Activated B cell treated with CpG ODN at 0.5 μM for 24 hours (primary cell): ENCODE measurements around the gene SBK2. TPM values are rescaled to one million over a fixed set of nuclear protein-coding genes. Genes with fewer than 3 reads are reported as not detected.

ENCODE experiments used
- ATAC-seq: fragments of 200-7000 bp; cut with Tn5 transposase; one replicate; pipeline ENCODE4 v1.10.0; 2021; ENCODE audit warnings: low read depth, mild to moderate bottlenecking, moderate library complexity
- CTCF ChIA-PET: fragments of 350-600 bp; sonication (Branson Sonifier 250); formaldehyde crosslinking; loops from one replicate; lab custom pipeline; 2021; ENCODE audit warnings: antibody characterized with exemption; lab: Charles Lee
- POLR2A ChIA-PET: fragments of 350-600 bp; sonication (Branson Sonifier 250); formaldehyde crosslinking; loops from one replicate; lab custom pipeline; 2021; ENCODE audit warnings: antibody characterized with exemption; lab: Charles Lee
- DNase-seq: peaks from one replicate; pipeline ENCODE4 v3.0.0; 2022
- H3K27ac Mint-ChIP-seq: one replicate; pipeline ENCODE4 v1.8.0; 2020; ENCODE audit warnings: mixed read lengths
- H3K27me3 Mint-ChIP-seq: one replicate; pipeline ENCODE4 v1.8.0; 2021; ENCODE audit warnings: mixed read lengths
- H3K36me3 Mint-ChIP-seq: one replicate; pipeline ENCODE4 v1.8.0; 2021; ENCODE audit warnings: low read depth, mixed read lengths
- H3K4me1 Mint-ChIP-seq: one replicate; pipeline ENCODE4 v1.8.0; 2021; ENCODE audit warnings: mixed read lengths
- H3K4me3 Mint-ChIP-seq: one replicate; pipeline ENCODE4 v1.8.0; 2020; ENCODE audit warnings: mild to moderate bottlenecking, mixed read lengths
- H3K9me3 Mint-ChIP-seq: one replicate; pipeline ENCODE4 v1.8.0; 2020; ENCODE audit warnings: mixed read lengths
- CTCF ChIP-seq: fragments of 200-600 bp; IDR thresholded peaks from one replicate; pipeline ENCODE4 v1.8.0; 2022; ENCODE audit warnings: antibody characterized with exemption, mild to moderate bottlenecking
- intact Hi-C: fragments of 100-400 bp; cut with micrococcal nuclease; formaldehyde crosslinking; loops from one replicate; pipeline ENCODE4 v1.15.1; 2024
- total RNA-seq: library from RNA; stranded (reverse); gene quantifications from 2 replicates; pipeline ENCODE4 v1.2.3, GENCODE V29; 2022

The SBK2 gene
- total RNA-seq, 1 donor from 2014 or later = not detected

DNA sequence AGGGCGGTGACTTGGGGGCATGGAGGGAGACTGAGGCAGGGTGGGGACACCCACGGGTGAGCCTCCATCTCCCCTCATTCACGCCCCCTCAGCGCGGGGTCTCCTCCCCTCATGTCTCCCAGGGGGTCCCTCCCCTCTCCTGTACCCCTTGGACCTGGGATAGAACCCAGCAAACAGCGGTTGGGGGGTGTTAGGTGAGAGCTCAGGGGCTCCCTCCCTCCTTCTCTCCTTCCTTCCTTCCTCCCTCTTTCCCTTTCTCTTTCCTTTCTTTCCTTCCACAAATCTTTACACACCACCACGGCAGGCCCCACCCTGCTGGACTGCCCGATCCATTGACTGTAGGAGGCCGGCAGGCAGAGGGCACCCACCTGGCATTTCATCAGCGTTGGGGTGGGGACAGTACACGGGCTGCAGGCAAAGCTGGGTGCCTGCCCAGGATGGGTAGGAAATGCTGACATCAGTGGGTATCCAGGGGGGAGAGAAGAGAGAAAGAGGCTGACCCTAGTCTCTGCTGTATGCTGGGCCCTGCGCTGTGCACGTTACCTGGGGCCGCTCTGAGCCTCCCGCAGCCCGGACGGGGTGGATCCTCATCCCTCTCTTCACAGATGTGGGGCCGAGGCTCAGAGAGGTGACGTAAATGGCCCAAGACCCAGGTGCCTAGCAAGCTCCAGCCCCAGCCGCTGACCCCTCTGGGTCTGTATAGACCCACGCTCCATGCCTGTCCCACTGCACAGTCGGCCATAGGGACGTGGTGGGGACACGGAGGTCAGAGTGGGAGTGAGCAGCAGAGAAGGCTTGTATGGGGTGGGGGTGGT lies 45.2 kb downstream of the SBK2 start:
- intact Hi-C loops = no loop called here
- no peak overlapping the region for H3K4me3 Mint-ChIP-seq
- no peaks in the 10 kb centered on the region for H3K9me3 Mint-ChIP-seq
- DNase-seq (no peak), ATAC-seq (no peak)
- ChIA-PET CTCF (interaction anchor here (1.2 to 1.5 kb wide), 3 partner anchors 12 to 139 kb away, joined by 3 to 6 read pairs (median 3); no protein-coding TSS in a partner anchor), POLR2A (no interaction called here)
- peaks cover 9% of the 10 kb centered on the region for H3K27me3 Mint-ChIP-seq
- H3K27ac Mint-ChIP-seq = no peak overlapping the region
- peaks cover 3% of the 10 kb centered on the region for H3K4me1 Mint-ChIP-seq
- TF ChIP-seq CTCF = no peak
- H3K36me3 Mint-ChIP-seq = no peaks in the 10 kb centered on the region

DNA sequence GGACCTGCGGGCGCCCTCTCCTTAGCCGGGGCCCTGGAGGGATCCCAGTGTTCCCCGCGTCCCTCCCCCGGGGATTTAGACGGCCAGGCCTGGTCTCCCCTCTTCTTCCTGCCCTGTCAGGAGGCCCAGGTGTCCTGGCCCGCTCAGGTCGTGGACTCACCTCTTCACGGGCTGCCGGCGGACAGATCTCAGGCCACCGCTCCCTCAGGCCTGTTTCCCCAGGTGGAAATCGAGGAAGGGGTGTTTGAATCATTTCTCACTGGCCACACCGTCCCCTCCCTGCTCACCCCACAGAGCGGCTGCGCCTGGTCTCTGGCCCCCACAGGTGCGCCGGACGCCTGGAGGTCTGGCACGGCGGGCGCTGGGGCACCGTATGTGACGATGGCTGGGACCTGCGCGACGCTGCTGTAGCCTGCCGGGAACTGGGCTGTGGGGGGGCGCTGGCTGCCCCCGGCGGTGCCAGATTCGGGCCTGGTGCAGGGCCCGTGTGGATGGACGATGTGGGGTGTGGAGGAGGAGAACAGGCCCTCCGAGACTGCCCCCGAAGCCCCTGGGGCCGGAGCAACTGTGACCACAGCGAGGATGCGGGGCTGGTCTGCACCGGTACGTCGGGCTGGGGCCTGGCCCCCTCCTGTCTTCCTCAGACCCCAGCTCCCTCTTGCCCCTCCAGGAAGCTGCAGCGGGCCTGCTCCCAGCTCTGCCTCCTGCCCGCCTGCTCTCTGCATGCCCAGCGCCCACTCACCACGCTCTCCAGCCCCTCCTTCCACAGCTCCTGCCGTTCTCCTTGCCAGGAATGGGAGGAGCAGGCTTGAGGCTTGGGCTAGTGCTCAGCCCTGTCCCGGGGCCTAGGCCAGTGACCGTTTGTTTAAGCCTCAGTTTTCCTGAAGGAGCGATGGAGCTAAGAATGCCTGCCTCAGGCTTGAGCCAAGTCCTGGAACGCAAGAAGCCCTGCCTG lies 46.2 kb downstream of the SBK2 start:
- Mint-ChIP-seq H3K36me3 (no peaks in the 10 kb centered on the region), H3K27me3 (peaks cover 9% of the 10 kb centered on the region), H3K9me3 (no peaks in the 10 kb centered on the region), H3K27ac (no peak overlapping the region), H3K4me3 (no peak overlapping the region), H3K4me1 (peaks cover 7% of the 10 kb centered on the region)
- ChIA-PET POLR2A (no interaction called here), CTCF (interaction anchor here (1.2 to 1.5 kb wide), 3 partner anchors 13 to 140 kb away, joined by 3 to 6 read pairs (median 3); no protein-coding TSS in a partner anchor)
- no peak for DNase-seq
- no peak for TF ChIP-seq CTCF
- intact Hi-C loops = no loop called here
- no peak for ATAC-seq

DNA sequence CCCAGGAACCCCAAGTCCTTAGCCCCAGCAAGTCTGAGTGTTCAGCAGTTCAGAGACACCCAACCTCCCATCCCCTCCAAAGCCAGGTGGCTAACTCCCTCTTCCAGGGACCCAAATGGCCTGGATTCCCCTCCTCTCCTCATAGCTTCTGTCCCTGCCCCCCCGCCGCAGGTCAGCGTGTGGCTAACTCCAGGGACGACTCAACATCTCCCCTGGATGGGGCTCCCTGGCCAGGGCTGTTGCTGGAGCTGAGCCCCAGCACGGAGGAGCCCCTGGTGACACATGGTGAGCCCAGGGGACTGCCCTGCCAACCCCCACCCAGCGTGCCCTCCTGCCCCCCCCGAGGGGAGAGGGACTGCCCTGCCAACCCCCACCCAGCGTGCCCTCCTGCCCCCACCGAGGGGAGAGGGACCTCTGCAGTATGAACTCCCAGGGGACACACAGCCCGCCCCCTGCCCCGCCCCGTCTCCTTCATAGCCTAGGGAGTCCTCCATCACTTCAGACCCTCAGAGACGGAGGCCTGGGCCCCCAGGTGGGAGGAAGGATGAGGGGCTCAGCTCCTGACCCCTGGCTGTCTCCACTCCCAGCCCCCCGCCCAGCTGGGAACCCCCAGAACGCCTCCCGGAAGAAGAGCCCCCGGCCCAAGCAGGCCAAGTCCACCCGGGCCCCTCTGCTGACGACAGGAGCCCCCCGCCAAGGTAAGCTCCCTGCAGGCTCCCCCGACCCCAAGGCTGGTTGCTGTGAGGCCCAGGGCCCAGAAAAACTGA lies 47.0 kb downstream of the SBK2 start:
- ATAC-seq (no peak), DNase-seq (no peak)
- ChIA-PET CTCF (interaction anchor here (1.0 kb wide), 1 partner anchor 14 kb away, joined by 5 read pairs; no protein-coding TSS in a partner anchor), POLR2A (no interaction called here)
- Mint-ChIP-seq H3K36me3 (no peaks in the 10 kb centered on the region), H3K4me3 (no peak overlapping the region), H3K4me1 (peaks cover 9% of the 10 kb centered on the region), H3K27ac (no peak overlapping the region), H3K27me3 (peaks cover 9% of the 10 kb centered on the region), H3K9me3 (no peaks in the 10 kb centered on the region)
- TF ChIP-seq CTCF = no peak
- intact Hi-C loops = no loop called here

DNA sequence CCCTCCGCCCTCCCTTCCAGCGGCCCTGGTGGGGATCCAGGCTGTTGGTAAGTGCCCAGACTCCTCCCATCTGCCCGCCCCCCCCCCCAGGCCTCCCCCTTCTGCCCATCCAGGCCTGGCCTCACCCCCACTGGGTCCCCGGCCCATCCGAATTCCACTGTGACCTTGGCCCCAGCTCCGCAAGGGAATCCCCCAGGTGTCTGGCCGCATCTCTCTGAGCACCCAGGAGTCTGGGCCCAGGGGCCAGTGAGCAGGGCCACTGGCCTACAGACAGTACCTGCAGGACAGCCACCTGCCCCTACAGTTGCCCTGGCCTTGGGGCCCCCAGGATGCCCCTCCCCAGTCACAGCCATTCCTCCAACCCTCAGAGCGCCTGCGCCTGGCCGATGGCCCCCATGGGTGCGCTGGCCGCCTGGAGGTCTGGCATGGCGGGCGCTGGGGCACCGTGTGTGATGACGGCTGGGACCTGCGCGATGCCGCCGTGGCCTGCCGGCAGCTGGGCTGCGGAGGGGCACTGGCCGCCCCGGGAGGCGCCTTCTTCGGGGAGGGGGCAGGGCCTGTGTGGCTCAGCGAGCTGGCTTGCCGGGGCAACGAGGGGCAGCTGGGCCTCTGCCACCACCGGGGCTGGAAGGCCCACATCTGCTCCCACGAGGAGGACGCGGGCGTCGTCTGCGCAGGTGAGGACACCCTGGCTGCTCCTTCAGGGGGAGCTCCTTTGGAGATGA lies 47.8 kb downstream of the SBK2 start:
- H3K9me3 Mint-ChIP-seq = no peaks in the 10 kb centered on the region
- POLR2A ChIA-PET = no interaction called here

More for the DNA sequence above, 47.8 kb downstream of the SBK2 start:
- intact Hi-C loops = no loop called here
- Mint-ChIP-seq H3K4me3 (no peak overlapping the region), H3K27ac (no peak overlapping the region), H3K36me3 (no peaks in the 10 kb centered on the region), H3K4me1 (peaks cover 13% of the 10 kb centered on the region), H3K27me3 (peaks cover 9% of the 10 kb centered on the region)
- DNase-seq (no peak), ATAC-seq (no peak)
- CTCF ChIA-PET = interaction anchor here (1.0 kb wide), 1 partner anchor 15 kb away, joined by 5 read pairs; no protein-coding TSS in a partner anchor
- TF ChIP-seq CTCF = no peak
